B cell (primary cell): Measurements from ENCODE around the gene SP7. TPM values are rescaled to one million over a fixed set of nuclear protein-coding genes. Genes with fewer than 3 reads are reported as not detected.

Source experiments
- ATAC-seq: fragments of 200-7000 bp; cut with Tn5 transposase; one replicate; pipeline ENCODE4 v1.10.0; 2021; ENCODE audit warnings: low read depth, mild to moderate bottlenecking, moderate number of reproducible peaks, moderate library complexity
- CTCF ChIA-PET: fragments of 350-600 bp; sonication (Branson Sonifier 250); formaldehyde crosslinking; loops from one replicate; lab custom pipeline; 2021; ENCODE audit warnings: antibody characterized with exemption, inconsistent platforms; lab: Charles Lee
- POLR2A ChIA-PET: fragments of 350-600 bp; sonication (Branson Sonifier 250); formaldehyde crosslinking; loops from one replicate; lab custom pipeline; 2021; ENCODE audit warnings: antibody characterized with exemption; lab: Charles Lee
- DNase-seq: peaks from one replicate; pipeline ENCODE4 v3.0.0; 2013
- H2AFZ ChIP-seq: 2 replicates; pipeline ENCODE4 v1.6.1; 2012; ENCODE audit warnings: mild to moderate bottlenecking, low read depth, low read length; ENCODE audit not compliant: insufficient read depth, poor library complexity, severe bottlenecking
- H3K27ac ChIP-seq, 2 donors: 1 replicate in 1 of 2; 2 replicates in 1 of 2; pipeline ENCODE4 v1.5.1; 2012 to 2013; ENCODE audit warnings: low read length in 2 of 2, mild to moderate bottlenecking in 2 of 2, moderate library complexity in 1 of 2
- H3K27me3 ChIP-seq, 4 experiments: fragments of 200-600 bp in 1 of 4; sonication (generic) in 1 of 4; replicated peaks in 1 of 4; 1 replicate in 2 of 4; 2 replicates in 2 of 4; pipeline versions ENCODE4 v1.6.1 to v1.7.0; 2013 to 2016; ENCODE audit warnings: low read length in 3 of 4, mild to moderate bottlenecking in 2 of 4, mixed read lengths in 1 of 4, moderate library complexity in 1 of 4; ENCODE audit not compliant: insufficient read depth in 4 of 4, control insufficient read depth in 3 of 4; ENCODE audit errors: control extremely low read depth in 1 of 4
- H3K36me3 ChIP-seq, 2 experiments: replicated peaks in 1 of 2; 1 replicate in 1 of 2; 2 replicates in 1 of 2; pipeline versions ENCODE4 v1.6.1 to v1.7.1; 2013; ENCODE audit warnings: low read length in 1 of 2; ENCODE audit not compliant: insufficient read depth in 2 of 2, control insufficient read depth in 1 of 2; ENCODE audit errors: control extremely low read depth in 1 of 2, extremely low read depth in 1 of 2
- H3K4me1 ChIP-seq, 2 donors: fragments of 200-600 bp in 1 of 2; sonication (generic) in 1 of 2; 1 replicate in 1 of 2; 2 replicates in 1 of 2; pipeline versions ENCODE4 v1.5.1 to v1.6.1; 2013 to 2017; ENCODE audit warnings: low read length in 2 of 2; ENCODE audit not compliant: control insufficient read depth in 2 of 2, insufficient read depth in 2 of 2
- H3K4me2 ChIP-seq: replicated peaks from 2 replicates; pipeline ENCODE3; 2012; ENCODE audit warnings: mild to moderate bottlenecking, low read depth, low read length; ENCODE audit not compliant: poor library complexity, severe bottlenecking
- H3K4me3 ChIP-seq, 5 experiments: fragments of 200-600 bp in 1 of 5; sonication (generic) in 1 of 5; 1 replicate in 3 of 5; 2 replicates in 2 of 5; pipeline versions ENCODE4 v1.5.1 to v1.7.0; 2011 to 2016; ENCODE audit warnings: low read length in 4 of 5, mild to moderate bottlenecking in 4 of 5, low read depth in 2 of 5, control low read depth in 1 of 5, moderate library complexity in 1 of 5; ENCODE audit not compliant: insufficient read depth in 1 of 5; ENCODE audit errors: control extremely low read depth in 1 of 5, extremely low read depth in 1 of 5
- H3K79me2 ChIP-seq: fragments of 200-600 bp; sonication (generic); one replicate; pipeline ENCODE4 v1.6.0; 2016; ENCODE audit warnings: low read length; ENCODE audit not compliant: control insufficient read depth, insufficient read depth
- H3K9ac ChIP-seq: fragments of 200-600 bp; sonication (generic); 2 replicates; pipeline ENCODE4 v1.6.1; 2017; ENCODE audit warnings: mild to moderate bottlenecking, low read length, moderate library complexity
- H3K9me3 ChIP-seq, 3 donors: one replicate each; pipeline versions ENCODE4 v1.6.1 to v1.7.1; 2013; ENCODE audit warnings: low read length in 2 of 3; ENCODE audit not compliant: control insufficient read depth in 2 of 3, insufficient read depth in 1 of 3; ENCODE audit errors: control extremely low read depth in 1 of 3
- H4K20me1 ChIP-seq: 2 replicates; pipeline ENCODE4 v1.6.0; 2012; ENCODE audit warnings: mild to moderate bottlenecking, low read length; ENCODE audit not compliant: insufficient read depth, control insufficient read depth, poor library complexity, severe bottlenecking
- H3K27ac Mint-ChIP-seq: one replicate; pipeline ENCODE4 v1.8.0; 2021; ENCODE audit warnings: mixed read lengths
- H3K27me3 Mint-ChIP-seq: one replicate; pipeline ENCODE4 v1.8.0; 2021; ENCODE audit warnings: mixed read lengths
- H3K4me1 Mint-ChIP-seq: one replicate; pipeline ENCODE4 v1.8.0; 2021; ENCODE audit warnings: mixed read lengths
- H3K4me3 Mint-ChIP-seq: one replicate; pipeline ENCODE4 v1.8.0; 2021; ENCODE audit warnings: mixed read lengths
- H3K9me3 Mint-ChIP-seq: one replicate; pipeline ENCODE4 v1.8.0; 2022; ENCODE audit warnings: mixed read lengths; ENCODE audit not compliant: insufficient read depth
- CTCF ChIP-seq: fragments of 200-600 bp; IDR thresholded peaks from one replicate; pipeline ENCODE4 v1.8.0; 2022; ENCODE audit warnings: antibody characterized with exemption, mild to moderate bottlenecking
- EZH2 ChIP-seq: IDR thresholded peaks from 2 replicates; pipeline ENCODE4 v1.6.1; 2012; ENCODE audit warnings: borderline replicate concordance, low read depth, mild to moderate bottlenecking, moderate library complexity, low read length; ENCODE audit not compliant: insufficient read depth, poor library complexity, severe bottlenecking
- WGBS: methylation state at CpG from one replicate; pipeline ENCODE4 v1.1.5; 2013; ENCODE audit warnings: missing lambda C conversion rate; ENCODE audit not compliant: insufficient coverage; 5-methylcytosine and 5-hydroxymethylcytosine counted together
- intact Hi-C: fragments of 100-400 bp; cut with micrococcal nuclease; formaldehyde crosslinking; loops from one replicate; pipeline ENCODE4 v1.10.0; 2022
- polyA plus RNA-seq: library from polyadenylated mRNA; depleted of rRNA; stranded (reverse); fragments of >200 nt; gene quantifications from 2 replicates; pipeline ENCODE4 v1.2.3, GENCODE V29; 2012
- total RNA-seq, 2 donors: library from RNA; stranded (reverse); fragments of 120-200 nt in 1 of 2; gene quantifications; 1 replicate in 1 of 2; 2 replicates in 1 of 2; pipeline versions ENCODE4 v1.2.3 to v1.2.4, GENCODE V29; 2013 to 2022

The SP7 gene
- total and polyA plus RNA-seq, 2 donors (not counting 1 experiment from before 2014, with no cell fraction given), result 0.34 TPM; not detected in 1

GRCh38 chr12:53299454-53300180 is 36.5 kb downstream of the SP7 start, which contains the start of gene MYG1:
MYG1 (plus strand) TSS chr12:53299695; CDS start chr12:53299738, 43 bp downstream.
- H3K9ac ChIP-seq, result peak within 1 kb of the TSS; percentile 93
- CTCF ChIA-PET, result interaction anchor here (0.7 to 24.0 kb wide), 13 partner anchors 10 to 1261 kb away, joined by 3 to 721 read pairs (median 4); partner anchors contain the start of genes AAAS, ESPL1 and ITGB7
- H3K79me2 ChIP-seq, result peaks cover 70% of the 10 kb centered on the region
- H3K27me3 Mint-ChIP-seq, result no peaks in the 10 kb centered on the region
- peaks cover 31 to 51% of the 10 kb centered on the region in 2 donors for H3K4me1 ChIP-seq
- H3K27me3 ChIP-seq, result no peaks in the 10 kb centered on the region
- peaks cover 5 to 45% of the 10 kb centered on the region in 2 experiments for H3K36me3 ChIP-seq
- 3% methylated on average over 51 of the region's 51 CpGs for WGBS
- H3K9me3 ChIP-seq, result no peaks in the 10 kb centered on the region
- H3K4me2 ChIP-seq, result peak within 1 kb of the TSS; percentile 91
- no peaks in the 10 kb centered on the region for H3K9me3 Mint-ChIP-seq
- peaks cover 68% of the 10 kb centered on the region for H3K4me1 Mint-ChIP-seq
- POLR2A ChIA-PET, result interaction anchor here (0.7 to 3.3 kb wide), 7 partner anchors 13 to 470 kb away, joined by 3 to 19 read pairs (median 6); partner anchors contain the start of genes AAAS, CSAD, ESPL1 and ZNF740
- peak; percentile 90 for DNase-seq
- peak; percentile 55 for ATAC-seq
- peak within 1 kb of the TSS; percentile 71 to 94 (median 83) for H3K4me3 ChIP-seq
- intact Hi-C loops, result loop anchor here (1.0 to 5.0 kb wide), 5 partner anchors 22 to 328 kb away; partner anchors contain the start of genes AAAS, ATF7, CSAD and PCBP2
- H3K27ac ChIP-seq, result peak within 1 kb of the TSS; percentile 65 to 74
- H3K4me3 Mint-ChIP-seq, result peak within 1 kb of the TSS; percentile 100
- H4K20me1 ChIP-seq, result peaks cover 35% of the 10 kb centered on the region
- TF ChIP-seq EZH2, result no peak
- TF ChIP-seq CTCF, result peak; percentile 34
- peak within 1 kb of the TSS; percentile 99 for H3K27ac Mint-ChIP-seq
- peak within 1 kb of the TSS; percentile 86 for H2AFZ ChIP-seq
